Jurkat, Clone E6-1 (cell line): ENCODE data around the gene TUBA1C.
A peak's percentile ranks its signal among the peaks of the same experiment; 100 is the strongest.
"Not testable (repeated sequence)": the region's sequence is repeated elsewhere in the genome, so short reads cannot be mapped to it uniquely, and the experiment has no call there.

Experiments
- DNase-seq: peaks from one replicate; pipeline ENCODE4 v3.0.0-alpha.2; 2011; ENCODE audit warnings: low read depth, low spot score
- H3K4me3 ChIP-seq: 2 replicates; pipeline ENCODE4 v1.5.1; 2011; ENCODE audit warnings: mild to moderate bottlenecking, low read length, control low read depth, moderate library complexity

TUBA1C gene

GRCh38 chr12:49253033-49253623 lies 11.8 kb upstream of the TUBA1C start:
- H3K4me3 ChIP-seq: no peak overlapping the region
- no peak for DNase-seq

GRCh38 chr12:49255456-49255855 lies 9.4 kb upstream of the TUBA1C start:
- not testable (repeated sequence) for DNase-seq, H3K4me3 ChIP-seq

- H3K4me3 ChIP-seq: no peak overlapping the region
- no peak for DNase-seq
Observed at GRCh38 chr12:49255857-49256637, 8.8 kb upstream of the TUBA1C start.

GRCh38 chr12:49257508-49258184 lies 7.2 kb upstream of the TUBA1C start:
- DNase-seq, H3K4me3 ChIP-seq: not testable (repeated sequence)

GRCh38 chr12:49259452-49259851 lies 5.4 kb upstream of the TUBA1C start:
- H3K4me3 ChIP-seq: no peak overlapping the region
- DNase-seq: no peak

GRCh38 chr12:49260166-49260565 lies 4.7 kb upstream of the TUBA1C start:
- H3K4me3 ChIP-seq: no peak overlapping the region
- no peak for DNase-seq

- no peak overlapping the region for H3K4me3 ChIP-seq
- DNase-seq: no peak
Observed at GRCh38 chr12:49260571-49261363, 4.1 kb upstream of the TUBA1C start.

- H3K4me3 ChIP-seq: no peak overlapping the region
- DNase-seq: no peak
Observed at GRCh38 chr12:49261721-49262120, 3.2 kb upstream of the TUBA1C start.

- DNase-seq: no peak
- H3K4me3 ChIP-seq: no peak overlapping the region
Observed at GRCh38 chr12:49263400-49263763, 1.5 kb upstream of the TUBA1C start.

- H3K4me3 ChIP-seq: peak overlapping the region; percentile 89
Observed at GRCh38 chr12:49264466-49264872, 413 bp upstream of the TUBA1C start.

GRCh38 chr12:49269191-49269590 lies 4.3 kb downstream of the TUBA1C start:
- DNase-seq, H3K4me3 ChIP-seq: not testable (repeated sequence)

More at GRCh38 chr12:49264466-49264872, 413 bp upstream of the TUBA1C start:
- no peak for DNase-seq

GRCh38 chr12:49272790-49273725 lies 8.2 kb downstream of the TUBA1C start:
- H3K4me3 ChIP-seq: no peak overlapping the region
- DNase-seq: no peak

GRCh38 chr12:49273726-49274395 lies 9.0 kb downstream of the TUBA1C start:
- DNase-seq: no peak
- H3K4me3 ChIP-seq: no peak overlapping the region

- H3K4me3 ChIP-seq: no peak overlapping the region
- no peak for DNase-seq
Observed at GRCh38 chr12:49274396-49275069, 9.7 kb downstream of the TUBA1C start.

GRCh38 chr12:49276304-49277290 lies 11.7 kb downstream of the TUBA1C start:
- no peak for DNase-seq
- no peak overlapping the region for H3K4me3 ChIP-seq

- H3K4me3 ChIP-seq: no peak overlapping the region
- DNase-seq: no peak
Observed at GRCh38 chr12:49277466-49277865, 12.6 kb downstream of the TUBA1C start.
